OCI-LY7 (cell line): Measurements from ENCODE around the gene MBLAC1. TPM values are rescaled to one million over a fixed set of nuclear protein-coding genes. Genes with fewer than 3 reads are reported as not detected.

ENCODE experiments used
- BruUV-seq: library from RNA; stranded (reverse); fragments of 400-500 nt; replicated peaks from 2 replicates; lab custom pipeline; 2021; lab: Mats Ljungman, UMichigan
- CTCF ChIA-PET: fragments of 300-600 bp; sonication (Branson Sonifier 250); formaldehyde crosslinking; loops from one replicate; lab custom pipeline; 2022; ENCODE audit warnings: antibody characterized with exemption; ENCODE audit not compliant: unreplicated experiment; lab: Charles Lee
- POLR2A ChIA-PET: fragments of 300-600 bp; sonication (Branson Sonifier 250); formaldehyde crosslinking; loops from one replicate; lab custom pipeline; 2022; ENCODE audit warnings: antibody characterized with exemption; lab: Charles Lee
- DNase-seq: peaks from one replicate; pipeline ENCODE4 v3.0.0-alpha.2; 2015; ENCODE audit warnings: low spot score
- H2AFZ ChIP-seq: fragments of 200-600 bp; sonication (generic), shearing (Covaris generic); 2 replicates; pipeline ENCODE4 v1.6.1; 2014; ENCODE audit warnings: mild to moderate bottlenecking, antibody characterized with exemption, low read length, moderate library complexity
- H3K27ac ChIP-seq: fragments of 200-600 bp; sonication (generic); 2 replicates; pipeline ENCODE4 v1.5.1; 2014; ENCODE audit warnings: mixed run types, low read depth, mild to moderate bottlenecking, moderate library complexity, low read length, inconsistent platforms; ENCODE audit not compliant: poor library complexity, severe bottlenecking
- H3K36me3 ChIP-seq: fragments of 200-600 bp; sonication (generic); 2 replicates; pipeline ENCODE4 v1.6.1; 2014; ENCODE audit warnings: mild to moderate bottlenecking, antibody characterized with exemption, low read length, moderate library complexity, mixed read lengths; ENCODE audit not compliant: insufficient read depth
- H3K4me1 ChIP-seq: fragments of 200-600 bp; sonication (generic); 2 replicates; pipeline ENCODE4 v1.5.1; 2014; ENCODE audit warnings: mild to moderate bottlenecking, low read length; ENCODE audit not compliant: insufficient read depth, poor library complexity, severe bottlenecking
- H3K4me2 ChIP-seq: fragments of 200-600 bp; sonication (generic); 2 replicates; pipeline ENCODE4 v1.6.1; 2014; ENCODE audit warnings: mild to moderate bottlenecking, low read length
- H3K4me3 ChIP-seq: fragments of 200-600 bp; sonication (generic); 2 replicates; pipeline ENCODE4 v1.5.1; 2014; ENCODE audit warnings: mild to moderate bottlenecking, low read depth, low read length; ENCODE audit not compliant: poor library complexity, severe bottlenecking
- H3K79me2 ChIP-seq: fragments of 200-600 bp; sonication (generic); 2 replicates; pipeline ENCODE4 v1.6.1; 2016; ENCODE audit warnings: low read depth, mild to moderate bottlenecking, low read length, moderate library complexity, mixed read lengths; ENCODE audit not compliant: insufficient read depth
- H3K9me2 ChIP-seq: fragments of 200-600 bp; sonication (generic); 2 replicates; pipeline ENCODE4 v1.6.1; 2016; ENCODE audit warnings: mild to moderate bottlenecking, low read length, mixed read lengths; ENCODE audit not compliant: insufficient read depth
- H3K9me3 ChIP-seq: fragments of 200-600 bp; sonication (generic); 2 replicates; pipeline ENCODE4 v1.6.1; 2014; ENCODE audit warnings: mild to moderate bottlenecking, mixed run types, low read length, mixed read lengths
- H4K20me1 ChIP-seq: fragments of 200-600 bp; sonication (generic); 2 replicates; pipeline ENCODE4 v1.6.1; 2014; ENCODE audit warnings: mild to moderate bottlenecking, antibody characterized with exemption, low read length, moderate library complexity, mixed read lengths; ENCODE audit not compliant: insufficient read depth
- CTCF ChIP-seq: fragments of 200-600 bp; sonication (generic); conservative IDR thresholded peaks from 2 replicates; pipeline ENCODE4 v1.5.1; 2014; ENCODE audit warnings: mild to moderate bottlenecking, antibody characterized with exemption, low read length, moderate library complexity, mixed read lengths
- EZH2phosphoT487 ChIP-seq: fragments of 200-600 bp; sonication (generic); IDR thresholded peaks from 2 replicates; pipeline ENCODE4 v1.6.1; 2018; ENCODE audit warnings: low read depth, borderline replicate concordance, mild to moderate bottlenecking, mixed run types, antibody characterized with exemption, low read length, moderate library complexity, mixed read lengths
- intact Hi-C: fragments of 100-400 bp; cut with micrococcal nuclease; formaldehyde crosslinking; loops from one replicate; pipeline ENCODE4 v1.10.0; 2022; ENCODE audit not compliant: unreplicated experiment
- total RNA-seq, 2 experiments: library from RNA; depleted of rRNA in 1 of 2; stranded (reverse); fragments of >200 nt in 1 of 2; shearing (Covaris generic) in 1 of 2; gene quantifications; 2 replicates each; pipeline ENCODE4 v1.2.3, GENCODE V29; 2014 to 2022

MBLAC1 gene
- total RNA-seq, 2 experiments from 2014 or later: 4.5 to 4.8 TPM

GRCh38 chr7:100157334-100158228 lies 30.8 kb downstream of the MBLAC1 start:
- Histone ChIP-seq H3K4me1 (peaks cover 42% of the 10 kb centered on the region), H3K9me2 (no peaks in the 10 kb centered on the region), H4K20me1 (peaks cover 10% of the 10 kb centered on the region; the same call in 1 of the 2 replicates), H3K4me3 (peak overlapping the region; percentile 93), H2AFZ (no peak overlapping the region), H3K4me2 (peak overlapping the region; percentile 98), H3K27ac (peak overlapping the region; percentile 62), H3K9me3 (no peaks in the 10 kb centered on the region), H3K36me3 (peaks cover 50% of the 10 kb centered on the region), H3K79me2 (peaks cover 17% of the 10 kb centered on the region; the same call in 1 of the 2 replicates)
- ChIA-PET CTCF (interaction anchor here (1.1 kb wide), 1 partner anchor 32 kb away, joined by 3 read pairs; no protein-coding TSS in a partner anchor), POLR2A (interaction anchor here (0.5 to 2.0 kb wide), 5 partner anchors 9 to 1741 kb away, joined by 3 to 7 read pairs (median 3); partner anchors contain the start of gene LAMTOR4)
- peak; percentile 45 for DNase-seq
- TF ChIP-seq EZH2phosphoT487: no peak
- TF ChIP-seq CTCF: peak; percentile 55
- no TSS peak for BruUV-seq
- intact Hi-C loops: loop anchor here (1.0 to 5.0 kb wide), 2 partner anchors 8 to 60 kb away; partner anchors contain the start of gene PVRIG

- ChIA-PET POLR2A (interaction anchor here (0.6 to 2.0 kb wide), 5 partner anchors 10 to 74 kb away, joined by 3 to 7 read pairs (median 5); partner anchors contain the start of gene LAMTOR4), CTCF (interaction anchor here (1.1 kb wide), 1 partner anchor 33 kb away, joined by 3 read pairs; no protein-coding TSS in a partner anchor)
- DNase-seq: peak; percentile 87
- no peak for TF ChIP-seq CTCF
- TF ChIP-seq EZH2phosphoT487: no peak
- H3K4me1 ChIP-seq: peaks cover 44% of the 10 kb centered on the region
- no peaks in the 10 kb centered on the region for H3K9me2 ChIP-seq
- H3K27ac ChIP-seq: peak within 1 kb of the TSS; percentile 62
- peaks cover 10% of the 10 kb centered on the region; the same call in 1 of the 2 replicates for H4K20me1 ChIP-seq
- H3K79me2 ChIP-seq: peaks cover 8% of the 10 kb centered on the region; the same call in 1 of the 2 replicates
- BruUV-seq: no TSS peak
- H3K4me3 ChIP-seq: peak within 1 kb of the TSS; percentile 93
- peak within 1 kb of the TSS; percentile 59; the same call in 1 of the 2 replicates for H2AFZ ChIP-seq
- H3K36me3 ChIP-seq: peaks cover 42% of the 10 kb centered on the region
- H3K9me3 ChIP-seq: no peaks in the 10 kb centered on the region
- peak within 1 kb of the TSS; percentile 98 for H3K4me2 ChIP-seq
- intact Hi-C loops: loop anchor here (1.0 to 5.0 kb wide), 2 partner anchors 9 to 59 kb away; partner anchors contain the start of gene PVRIG
Measured at GRCh38 chr7:100158229-100159098, 31.7 kb downstream of the MBLAC1 start, which contains the start of gene TRAPPC14. Gene TRAPPC14 (minus strand): TSS chr7:100158723. CDS start chr7:100158499, 224 bp downstream.
